NAMALWA (cell line): ENCODE results near the gene CALN1.

Experiments
- DNase-seq: peaks from one replicate; pipeline ENCODE4 v3.0.0-alpha.2; 2015; ENCODE audit warnings: low spot score

CALN1 gene

GRCh38 chr7:72325561-72325960, 86.6 kb downstream of the CALN1 start:
- DNase-seq, result no peak

DNA sequence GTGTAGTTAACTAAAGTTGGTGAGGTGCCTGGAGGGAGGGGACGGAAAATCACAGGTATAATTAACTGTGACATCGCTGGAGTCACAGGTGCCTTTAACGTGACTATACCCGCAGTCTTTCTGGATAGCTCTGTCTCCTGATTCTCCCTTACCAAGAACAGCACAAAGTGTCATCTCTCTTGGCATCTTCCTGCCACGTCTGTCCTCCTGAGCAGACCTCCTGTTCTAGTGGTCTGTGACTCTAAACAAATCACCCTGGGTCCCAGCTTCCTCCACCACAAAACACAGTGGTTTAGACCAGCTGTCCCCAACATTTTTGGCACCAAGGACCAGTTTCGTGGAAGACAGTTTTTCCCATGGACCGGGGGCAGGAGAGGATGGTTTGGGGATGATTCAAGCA, 90.5 kb downstream of the CALN1 start:
- no peak for DNase-seq

DNA sequence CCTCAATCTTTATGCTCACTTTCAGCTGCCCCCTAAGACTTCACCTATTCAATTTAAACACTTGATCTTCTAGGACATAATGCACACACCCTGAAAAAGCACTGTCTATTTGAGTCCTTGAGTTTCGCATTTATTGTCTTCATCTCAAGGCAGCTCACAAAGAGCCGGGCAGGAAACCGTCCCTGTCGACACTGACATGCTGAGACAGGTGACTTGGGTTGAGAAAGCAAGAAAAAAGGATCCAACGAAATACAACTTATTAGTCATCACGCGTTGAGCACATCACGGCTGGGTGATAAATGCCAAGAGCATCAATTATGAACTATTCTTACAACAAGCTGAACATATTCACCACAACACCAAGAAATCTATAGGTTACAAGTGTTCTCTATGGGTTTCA, 91.1 kb downstream of the CALN1 start:
- DNase-seq, result no peak

DNA sequence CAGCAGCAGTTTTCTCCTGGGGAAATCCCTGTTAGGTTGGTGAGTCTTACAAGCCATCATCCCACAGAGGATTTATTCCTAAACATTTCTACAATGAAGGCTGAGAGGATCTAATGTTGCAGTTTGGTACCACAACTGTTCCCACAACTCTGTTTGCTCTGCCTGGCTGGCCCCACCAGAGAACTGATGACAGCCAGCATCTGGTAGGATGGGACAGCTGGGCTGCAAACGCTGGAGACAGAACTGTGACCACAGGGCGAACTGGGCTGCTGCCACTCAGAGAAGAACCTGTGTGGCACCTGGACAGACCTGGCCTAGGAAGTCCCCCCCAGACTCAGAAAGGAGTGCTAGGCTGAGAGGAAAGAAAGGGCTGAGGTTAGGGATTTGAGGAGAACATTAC, 94.8 kb downstream of the CALN1 start:
- DNase-seq, result no peak

DNA sequence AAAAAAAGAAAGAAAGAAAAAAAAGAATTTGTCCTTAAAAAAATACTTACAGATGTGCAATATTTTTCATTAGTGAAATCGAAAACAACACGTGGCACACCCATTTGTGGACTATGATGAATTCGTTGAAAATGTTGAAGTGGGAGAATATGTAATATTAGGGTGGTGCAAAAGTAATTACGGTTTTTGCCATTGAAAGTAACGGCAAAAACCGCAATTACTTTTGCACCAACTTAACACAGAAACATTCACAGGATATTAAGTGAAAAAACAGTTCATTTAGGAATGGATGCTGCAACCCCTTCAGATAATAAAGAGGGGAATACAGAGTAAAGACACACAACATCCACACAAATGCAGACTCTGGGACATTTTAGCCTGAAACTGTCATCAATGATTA, 96.0 kb downstream of the CALN1 start:
- no peak for DNase-seq

DNA sequence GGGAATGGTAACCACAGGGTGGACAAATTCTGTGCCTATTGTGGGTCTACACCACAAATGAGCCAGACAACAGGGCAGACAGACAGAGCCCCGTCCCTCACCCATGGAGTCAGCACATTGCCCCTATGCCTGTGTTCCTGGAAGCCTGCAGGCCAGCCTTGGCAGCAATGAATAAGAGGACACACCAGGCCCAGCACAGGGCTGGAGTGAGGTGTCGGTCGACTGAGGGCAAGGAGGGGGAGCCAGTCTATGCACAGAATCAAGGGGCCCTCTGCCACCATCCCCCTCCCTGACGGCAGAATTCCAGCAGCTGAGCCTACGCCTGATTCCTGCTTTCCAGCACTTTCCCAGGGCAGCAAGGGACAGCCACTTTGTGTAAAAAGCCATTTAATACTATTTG, 98.2 kb downstream of the CALN1 start:
- DNase-seq, result no peak

DNA sequence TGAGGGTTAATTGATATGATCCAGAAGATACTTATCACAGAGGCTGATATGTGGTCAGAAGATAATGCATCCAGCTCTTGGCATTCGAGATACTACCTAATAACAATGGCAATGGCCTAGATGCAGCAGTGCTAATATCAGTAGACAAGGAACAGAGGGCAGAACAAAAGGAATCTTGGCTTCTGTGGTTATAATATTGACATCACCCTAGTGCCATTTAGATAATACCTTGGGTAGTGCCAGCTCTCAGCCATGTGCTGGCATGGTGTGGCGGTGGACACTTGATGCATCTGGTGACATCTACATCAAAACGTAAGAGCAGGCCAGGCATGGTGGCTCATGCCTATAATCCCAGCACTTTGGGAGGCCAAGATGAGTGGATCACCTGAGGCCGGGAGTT, 101.8 kb downstream of the CALN1 start:
- no peak for DNase-seq

DNA sequence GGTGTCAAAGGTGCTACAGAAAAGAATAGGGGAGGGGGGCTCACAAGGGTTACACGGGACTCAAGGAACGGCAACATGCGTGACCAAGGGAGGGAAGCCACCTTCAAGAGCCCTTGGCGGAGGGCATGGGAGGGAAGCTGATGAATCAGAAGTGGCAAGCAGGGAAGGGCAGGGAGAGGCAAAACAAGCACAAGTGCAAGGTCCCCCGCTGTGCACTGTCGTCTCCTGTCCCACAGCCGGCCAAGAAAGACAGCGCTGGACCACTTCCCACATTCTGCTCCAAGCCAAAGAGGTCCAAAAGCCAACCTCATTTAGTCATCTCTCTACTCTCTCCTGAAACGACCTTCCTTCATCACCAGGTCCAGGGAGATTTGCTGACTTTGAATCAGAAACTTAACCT, 102.7 kb downstream of the CALN1 start:
- DNase-seq, result no peak

DNA sequence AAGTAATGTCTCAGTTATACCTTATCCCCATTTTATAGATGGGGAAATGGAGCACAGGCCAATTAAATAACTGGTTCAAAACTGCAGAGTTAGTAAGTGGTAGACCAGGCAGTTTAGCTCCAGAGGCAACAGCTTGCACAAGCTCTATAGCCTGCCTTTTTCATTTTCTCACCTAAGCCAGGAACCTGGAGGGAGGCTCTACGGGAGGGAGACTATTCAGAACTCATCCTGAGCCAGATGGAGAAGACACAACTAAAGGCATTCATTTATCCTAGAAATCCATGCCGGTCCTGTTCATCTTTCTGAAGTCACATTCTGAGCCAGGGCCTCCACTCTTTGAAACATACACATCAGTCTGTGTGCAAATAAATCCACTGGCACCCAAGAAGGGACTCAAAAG, 103.2 kb downstream of the CALN1 start:
- no peak for DNase-seq

DNA sequence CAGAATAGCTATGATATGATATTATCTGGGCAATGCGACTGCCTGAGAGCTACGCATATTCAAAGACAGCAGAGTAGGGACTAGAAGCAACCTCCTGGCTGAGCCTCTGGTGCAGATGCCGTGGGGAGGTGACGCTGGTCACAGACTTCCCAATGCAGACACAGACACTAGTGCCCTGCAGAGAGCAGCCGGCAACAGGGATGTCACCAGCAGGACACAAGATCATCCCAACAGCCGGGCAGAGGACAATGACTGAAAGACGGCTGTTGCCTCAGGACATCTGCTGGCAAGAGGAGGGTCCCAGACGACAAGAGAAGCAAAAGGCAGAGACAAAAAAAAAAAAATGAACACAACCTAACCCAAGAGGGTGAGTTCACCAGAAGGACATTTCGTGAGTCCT, 104.6 kb downstream of the CALN1 start:
- no peak for DNase-seq

- DNase-seq, result no peak
Observed at GRCh38 chr7:72298912-72299311, 113.2 kb downstream of the CALN1 start.

DNA sequence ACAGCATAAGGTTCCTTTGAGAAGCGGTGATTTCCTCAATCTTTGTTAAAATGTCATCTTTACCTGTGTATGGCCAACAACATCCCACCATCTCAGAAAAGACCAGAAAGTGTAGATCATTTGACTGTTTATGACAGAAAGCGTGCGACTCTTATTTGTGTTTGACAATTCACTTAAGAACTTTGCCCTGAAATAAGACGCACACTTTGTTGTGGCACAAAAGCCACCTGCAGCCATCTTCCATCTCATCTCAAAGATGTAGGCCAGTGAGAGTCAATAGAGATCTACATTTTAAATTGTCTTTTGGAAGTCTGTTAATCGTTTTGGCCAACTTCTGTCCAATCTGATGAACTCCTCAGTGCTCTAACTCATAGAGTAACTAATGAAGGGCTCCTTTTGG, 114.0 kb downstream of the CALN1 start:
- DNase-seq, result no peak

DNA sequence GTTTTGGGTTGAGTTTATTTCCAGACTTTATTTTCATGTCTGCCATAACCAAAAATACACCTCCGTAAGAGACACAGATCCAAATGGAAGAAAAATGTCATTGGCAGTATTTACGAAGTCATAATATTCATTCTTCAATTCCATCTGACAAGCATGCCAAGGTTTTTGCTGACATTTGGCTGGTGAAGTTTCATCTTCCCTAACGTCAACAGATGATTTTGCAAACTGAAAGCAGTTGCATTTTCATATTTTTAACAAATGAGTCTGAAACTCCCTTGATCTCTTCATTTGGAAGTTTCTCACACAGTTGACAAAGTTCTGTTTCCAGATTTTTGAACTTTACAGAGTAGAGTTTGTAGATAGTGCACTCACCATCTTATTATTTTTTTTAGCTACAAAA, 114.5 kb downstream of the CALN1 start:
- no peak for DNase-seq

DNA sequence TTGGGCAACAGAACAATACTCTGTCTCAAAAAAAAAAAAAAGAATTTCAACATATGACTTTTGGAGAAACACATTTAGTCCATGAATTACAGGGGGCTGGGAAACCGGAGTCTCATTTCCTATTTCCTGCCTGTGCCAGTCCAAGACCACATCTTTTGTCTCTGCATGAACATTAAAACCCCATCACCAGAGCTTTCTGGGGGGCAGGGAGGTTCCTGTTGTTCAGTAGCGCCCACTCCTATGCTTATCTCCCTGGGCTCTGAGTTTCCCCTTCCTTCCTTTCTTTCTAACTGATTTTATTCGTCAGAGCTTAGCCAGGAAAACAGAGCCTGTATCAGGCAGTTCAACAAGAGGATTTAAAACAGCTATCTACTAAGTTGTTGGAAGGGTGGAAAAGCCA, 119.3 kb downstream of the CALN1 start:
- no peak for DNase-seq

- no peak for DNase-seq
Observed at GRCh38 chr7:72292118-72292517, 120.0 kb downstream of the CALN1 start.

DNA sequence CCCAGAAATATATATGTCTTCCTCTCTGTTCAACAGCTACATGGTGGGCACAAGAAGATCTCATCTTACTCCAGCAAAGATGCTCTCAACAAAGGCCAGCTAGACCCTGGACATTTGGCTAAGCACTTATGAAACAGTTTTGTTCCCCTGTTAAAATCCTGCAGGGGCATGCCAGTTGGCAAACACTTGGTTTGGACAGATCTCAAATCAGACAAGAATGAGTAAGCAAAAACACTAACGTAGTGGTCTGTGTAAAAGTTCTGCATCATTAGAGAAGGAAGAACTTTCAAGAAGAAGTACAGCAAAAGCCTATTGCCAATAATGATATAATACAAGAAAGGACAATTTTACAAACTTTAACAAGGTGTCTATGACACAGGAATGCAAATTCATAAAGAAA, 125.6 kb downstream of the CALN1 start:
- no peak for DNase-seq

- DNase-seq, result no peak
Observed at GRCh38 chr7:72283309-72283708, 128.8 kb downstream of the CALN1 start.

DNA sequence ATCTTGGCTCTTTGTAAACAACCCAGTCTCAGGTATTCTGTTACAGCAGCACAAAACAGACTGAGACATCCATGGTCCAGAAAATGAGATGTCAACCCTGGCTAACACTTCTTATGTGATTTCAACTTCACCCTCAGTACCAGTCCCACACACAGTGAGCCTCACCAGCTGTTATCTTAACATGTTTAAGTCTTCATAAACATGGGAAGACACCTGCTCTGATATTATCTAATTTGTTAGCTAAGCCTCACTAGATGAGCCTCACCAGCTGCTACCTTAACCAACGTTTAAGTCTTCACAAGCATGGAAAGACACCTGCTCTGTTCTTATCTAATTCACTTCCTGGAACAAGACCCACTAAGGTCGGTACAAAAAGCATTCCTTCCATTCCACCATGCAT, 130.8 kb downstream of the CALN1 start:
- no peak for DNase-seq

DNA sequence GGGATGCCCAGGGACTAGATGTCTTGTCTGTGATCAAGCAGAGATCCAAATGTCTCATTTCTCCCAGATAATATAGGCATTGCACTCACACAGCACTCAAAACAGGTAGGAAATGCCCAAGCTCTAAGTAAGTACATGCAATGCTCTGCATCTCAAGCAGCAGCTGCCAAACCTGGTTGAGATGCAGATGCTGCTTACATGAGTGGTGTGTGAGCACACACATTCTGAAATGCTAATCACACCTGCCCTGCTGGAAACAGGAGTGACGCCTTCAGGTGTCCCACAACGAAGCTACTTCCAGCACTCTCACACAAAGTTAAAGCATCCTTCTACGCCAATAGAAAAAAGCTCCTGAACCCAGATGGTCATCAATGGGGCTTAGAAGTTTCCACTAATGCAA, 132.9 kb downstream of the CALN1 start:
- no peak for DNase-seq

GRCh38 chr7:72278550-72278949, 133.6 kb downstream of the CALN1 start:
- no peak for DNase-seq

DNA sequence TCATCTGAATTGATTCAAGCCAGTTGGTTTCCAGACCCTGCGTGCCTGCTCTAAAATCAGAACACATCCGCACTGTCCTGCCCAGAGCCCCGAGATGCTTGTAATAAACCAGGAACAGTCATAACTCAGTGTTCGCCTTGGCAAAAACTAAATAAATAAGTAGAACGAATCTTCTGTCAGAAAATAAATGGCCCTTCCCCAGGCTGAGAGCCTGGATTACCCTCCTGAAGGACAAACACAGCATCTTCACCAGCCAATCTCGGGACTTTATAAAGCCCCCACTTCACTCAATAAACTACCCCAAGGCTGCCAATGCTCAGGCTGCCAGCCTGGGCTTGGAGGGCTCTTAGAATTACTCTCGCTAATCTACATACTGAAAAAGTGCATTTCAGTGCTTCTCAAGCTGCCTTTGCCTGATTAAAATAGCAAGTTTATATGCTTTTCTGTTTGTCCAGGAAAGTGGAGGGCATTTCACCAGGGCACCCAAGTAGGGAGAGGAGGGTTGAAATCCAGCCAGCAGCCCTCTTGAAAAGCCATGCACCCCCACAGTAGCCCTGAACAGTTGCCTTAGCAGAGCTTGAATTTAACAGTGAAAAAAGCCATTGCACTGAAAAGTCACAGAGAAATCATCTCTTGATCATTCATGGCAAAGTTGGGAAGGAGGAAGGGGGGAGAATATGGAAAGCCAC, 136.6 kb downstream of the CALN1 start:
- no peak for DNase-seq

- no peak for DNase-seq
Observed at GRCh38 chr7:72272479-72272878, 139.7 kb downstream of the CALN1 start.

DNA sequence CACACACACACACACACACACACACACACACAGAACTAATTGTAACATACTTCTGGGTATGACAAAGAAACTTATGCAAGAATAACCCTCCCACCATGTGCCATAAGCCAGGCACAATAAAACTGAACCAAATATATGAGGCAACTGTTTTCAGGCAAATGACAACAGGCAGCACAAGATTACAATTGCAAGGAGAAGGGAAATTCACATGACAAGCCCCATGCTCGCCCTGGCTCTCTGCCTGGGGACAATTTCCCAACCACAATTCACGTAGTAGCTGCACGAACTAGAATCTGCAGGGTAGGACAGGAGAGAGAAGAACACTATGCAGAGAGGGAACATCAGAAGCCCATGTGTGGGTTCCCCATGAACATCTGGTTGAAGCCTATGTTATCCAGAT, 143.3 kb downstream of the CALN1 start:
- DNase-seq, result no peak

GRCh38 chr7:72268090-72268489, 144.0 kb downstream of the CALN1 start:
- DNase-seq, result no peak

DNA sequence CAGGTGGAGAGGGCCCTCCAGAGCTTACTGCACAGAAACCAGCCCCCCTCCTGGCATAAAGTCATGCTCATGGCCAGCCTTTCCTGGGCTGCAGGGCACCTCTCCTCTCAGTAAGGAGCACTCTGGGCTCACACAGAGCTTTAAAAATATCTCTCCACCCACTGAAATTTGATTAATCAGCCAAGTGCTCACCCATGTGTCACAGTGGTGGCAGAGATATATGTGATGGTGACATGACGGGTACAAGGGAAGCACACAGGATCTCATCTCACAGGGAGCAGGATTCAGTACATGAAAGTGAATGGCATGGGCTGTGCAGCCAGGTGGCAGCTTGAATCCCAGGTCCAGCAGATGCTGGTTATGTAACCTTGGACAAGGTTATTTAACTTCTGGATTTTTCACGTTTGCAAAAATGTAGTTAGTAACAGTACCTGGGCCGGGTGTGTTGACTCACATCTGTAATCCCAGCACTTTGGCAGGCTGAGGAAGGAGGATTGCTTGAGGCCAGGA, 144.8 kb downstream of the CALN1 start:
- no peak for DNase-seq
